HepG2 (cell line): Measurements from ENCODE around the gene COL6A6. TPM values are rescaled to one million over a fixed set of nuclear protein-coding genes. Genes with fewer than 3 reads are reported as not detected.

ENCODE experiments used
- ATAC-seq: fragments of 200-7000 bp; cut with Tn5 transposase; 3 replicates; pipeline ENCODE4 v1.9.1; 2020; ENCODE audit warnings: mild to moderate bottlenecking, moderate library complexity
- BruUV-seq: library from RNA; stranded (reverse); fragments of 400-500 nt; replicated peaks from 2 replicates; lab custom pipeline; 2021; lab: Mats Ljungman, UMichigan
- CTCF ChIA-PET: fragments of 300-600 bp; formaldehyde crosslinking; extraction: SDS; loops from one replicate; lab custom pipeline; 2021; ENCODE audit warnings: low total read pairs, inconsistent platforms, low intra/inter-chr PET ratio; lab: Yijun Ruan, JAX
- POLR2A ChIA-PET: fragments of 350-600 bp; sonication (Branson Sonifier 250); formaldehyde crosslinking; loops from one replicate; lab custom pipeline; 2020; ENCODE audit warnings: antibody characterized with exemption, inconsistent platforms; lab: Yijun Ruan, JAX
- DNase-seq: peaks from one replicate; pipeline ENCODE4 v3.0.0-alpha.2; 2015; ENCODE audit warnings: low spot score
- FAIRE-seq: peaks from 3 replicates; lab custom pipeline; 2011; peaks lifted over from hg19 to GRCh38; lab: Jason Lieb, UNC
- H2AFZ ChIP-seq: one replicate; pipeline ENCODE4 v1.6.1; 2011; ENCODE audit warnings: low read length, inconsistent platforms
- H3K27ac ChIP-seq: fragments of 300-600 bp; 3 replicates; pipeline ENCODE4 v1.8.0; 2011; ENCODE audit warnings: mixed run types, mild to moderate bottlenecking, mixed read lengths, low read length, inconsistent platforms; ENCODE audit not compliant: insufficient read depth; ENCODE audit errors: extremely low read length
- H3K27me3 ChIP-seq, 2 experiments: fragments of 200-600 bp in 1 of 2; 2 replicates in 1 of 2; 3 replicates in 1 of 2; pipeline versions ENCODE4 v1.6.0 to v1.8.0; 2011; ENCODE audit warnings: low read length in 2 of 2, mild to moderate bottlenecking in 2 of 2, moderate library complexity in 2 of 2, inconsistent platforms in 1 of 2; ENCODE audit not compliant: insufficient read depth in 2 of 2, control insufficient read depth in 1 of 2
- H3K36me3 ChIP-seq, 2 experiments: fragments of 200-600 bp in 1 of 2; replicated peaks in 1 of 2; 2 replicates in 1 of 2; 3 replicates in 1 of 2; pipeline versions ENCODE4 v1.5.1 to v1.8.0; 2011; ENCODE audit warnings: low read length in 2 of 2, inconsistent platforms in 1 of 2; ENCODE audit not compliant: insufficient read depth in 2 of 2, control insufficient read depth in 1 of 2
- H3K4me1 ChIP-seq: 2 replicates; pipeline ENCODE4 v1.5.1; 2012; ENCODE audit warnings: low read length, inconsistent platforms; ENCODE audit not compliant: insufficient read depth
- H3K4me2 ChIP-seq: 2 replicates; pipeline ENCODE4 v1.6.0; 2011; ENCODE audit warnings: low read depth, low read length, inconsistent platforms
- H3K4me3 ChIP-seq, 3 experiments: fragments of 200-600 bp in 1 of 3; sonication (generic), shearing (Covaris generic) in 1 of 3; replicated peaks in 1 of 3; 2 replicates each; pipeline ENCODE4 v1.5.1; 2011 to 2016; ENCODE audit warnings: low read length in 3 of 3, inconsistent platforms in 2 of 3, low read depth in 2 of 3, mild to moderate bottlenecking in 2 of 3, control low read depth in 1 of 3, mixed read lengths in 1 of 3; ENCODE audit not compliant: insufficient read depth in 1 of 3
- H3K79me2 ChIP-seq: one replicate; pipeline ENCODE4 v1.6.1; 2011; ENCODE audit warnings: low read length, inconsistent platforms; ENCODE audit not compliant: insufficient read depth
- H3K9ac ChIP-seq: 2 replicates; pipeline ENCODE4 v1.6.0; 2011; ENCODE audit warnings: mild to moderate bottlenecking, low read depth, low read length, inconsistent platforms; ENCODE audit not compliant: insufficient read depth
- H3K9me3 ChIP-seq: 2 replicates; pipeline ENCODE4 v1.5.1; 2012; ENCODE audit warnings: mild to moderate bottlenecking, low read length
- H4K20me1 ChIP-seq: 2 replicates; pipeline ENCODE4 v1.6.0; 2011; ENCODE audit warnings: inconsistent platforms, mild to moderate bottlenecking, low read length, moderate library complexity; ENCODE audit not compliant: insufficient read depth
- ATF6 ChIP-seq: sonication (generic); formaldehyde crosslinking; conservative IDR thresholded peaks from 2 replicates; pipeline ENCODE4 v1.4.0; 2020; ENCODE audit warnings: missing genetic modification reagents
- GMEB1 ChIP-seq: sonication (generic); formaldehyde crosslinking; IDR thresholded peaks from 2 replicates; pipeline ENCODE4 v1.5.1; 2020; ENCODE audit warnings: missing genetic modification reagents, mild to moderate bottlenecking, borderline replicate concordance
- HES4 ChIP-seq: sonication (generic); formaldehyde crosslinking; IDR thresholded peaks from 2 replicates; pipeline ENCODE4 v1.9.0; 2021; ENCODE audit warnings: mild to moderate bottlenecking, missing genetic modification reagents, borderline replicate concordance
- HMG20A ChIP-seq: IDR thresholded peaks from 2 replicates; pipeline ENCODE4 v1.6.1; 2016; ENCODE audit warnings: borderline replicate concordance
- HNF4G ChIP-seq, 2 experiments: sonication (generic) in 1 of 2; formaldehyde crosslinking in 1 of 2; IDR thresholded peaks; 2 replicates each; pipeline versions ENCODE4 v1.4.0 to v1.6.1; 2011 to 2020; ENCODE audit warnings: borderline replicate concordance in 2 of 2, low read depth in 2 of 2, mild to moderate bottlenecking in 2 of 2, low read length in 1 of 2, missing genetic modification reagents in 1 of 2, moderate library complexity in 1 of 2
- HOXD1 ChIP-seq: sonication (generic); formaldehyde crosslinking; IDR thresholded peaks from 2 replicates; pipeline ENCODE4 v1.5.0; 2020; ENCODE audit warnings: missing genetic modification reagents
- POLR2A ChIP-seq, 2 experiments: IDR thresholded peaks; 2 replicates each; pipeline ENCODE4 v1.6.1; 2011; ENCODE audit warnings: low read depth in 2 of 2, low read length in 2 of 2, mild to moderate bottlenecking in 1 of 2, moderate library complexity in 1 of 2; ENCODE audit not compliant: insufficient read depth in 1 of 2
- RBFOX2 ChIP-seq: fragments of 200-400 bp; formaldehyde crosslinking; IDR thresholded peaks from 2 replicates; pipeline ENCODE4 v1.6.1; 2017; ENCODE audit warnings: low read depth, mild to moderate bottlenecking, low read length
- RBM22 ChIP-seq: fragments of 200-400 bp; formaldehyde crosslinking; optimal IDR thresholded peaks from 2 replicates; pipeline ENCODE3; 2017; ENCODE audit warnings: mild to moderate bottlenecking, low read length, moderate library complexity
- SNRNP70 ChIP-seq: fragments of 200-400 bp; formaldehyde crosslinking; IDR thresholded peaks from 2 replicates; pipeline ENCODE4 v1.6.1; 2017; ENCODE audit warnings: mild to moderate bottlenecking, low read depth, low read length, moderate library complexity
- SRF ChIP-seq: IDR thresholded peaks from 2 replicates; pipeline ENCODE4 v1.6.1; 2011; ENCODE audit warnings: mild to moderate bottlenecking, low read depth, low read length, moderate library complexity
- ZKSCAN8 ChIP-seq: IDR thresholded peaks from 2 replicates; pipeline ENCODE4 v1.6.1; 2016; ENCODE audit warnings: borderline replicate concordance, missing genetic modification reagents, missing compliant biosample characterization
- ZNF557 ChIP-seq: sonication (generic); formaldehyde crosslinking; IDR thresholded peaks from 2 replicates; pipeline ENCODE4 v1.4.0; 2020; ENCODE audit warnings: missing genetic modification reagents
- ZNF841 ChIP-seq: sonication (generic); formaldehyde crosslinking; IDR thresholded peaks from 2 replicates; pipeline ENCODE4 v1.8.1; 2023; ENCODE audit warnings: missing genetic modification reagents, borderline replicate concordance
- ZSCAN5A ChIP-seq: sonication (generic); formaldehyde crosslinking; IDR thresholded peaks from 2 replicates; pipeline ENCODE4 v1.8.0; 2022; ENCODE audit warnings: mild to moderate bottlenecking, missing genetic modification reagents, borderline replicate concordance
- WGBS: methylation state at CpG from one replicate; pipeline ENCODE4 v1.1.6; 2017; ENCODE audit warnings: low lambda C conversion rate; 5-methylcytosine and 5-hydroxymethylcytosine counted together
- in situ Hi-C: cut with HindIII; loops from 2 replicates; pipeline ENCODE4 v1.10.0; 2017; ENCODE audit warnings: low pct_unique_long_range_greater_than_20kb; ENCODE audit not compliant: extremely low pct_ligation_motif_present
- intact Hi-C: fragments of 100-400 bp; cut with micrococcal nuclease; formaldehyde crosslinking; loops from one replicate; pipeline ENCODE4 v1.10.0; 2022; ENCODE audit not compliant: unreplicated experiment
- polyA plus RNA-seq, 8 experiments: library from polyadenylated mRNA; depleted of rRNA in 3 of 8; stranded (reverse) in 7 of 8; unstranded in 1 of 8; fragments of >200 nt; fragmentation: Illumina TruSeq in 4 of 8; extraction: Trizol in 4 of 8; gene quantifications; 2 replicates each; pipeline versions ENCODE4 v1.2.1 to v1.2.3, GENCODE V29; 2011 to 2016; ENCODE audit warnings: low read depth in 4 of 8, missing spikeins in 1 of 8, mixed read lengths in 1 of 8; ENCODE audit not compliant: insufficient read depth in 1 of 8
- total RNA-seq, 5 experiments: library from RNA; depleted of rRNA; stranded (reverse); fragments of >200 nt; fragmentation: Illumina TruSeq; extraction: Trizol; gene quantifications; 2 replicates each; pipeline ENCODE4 v1.2.3, GENCODE V29; 2016; ENCODE audit warnings: low read depth in 1 of 5
- TF ChIP-seq, protein P1 (sequence below): sonication (generic); formaldehyde crosslinking; IDR thresholded peaks from 2 replicates; pipeline ENCODE4 v1.4.0; 2020; ENCODE audit warnings: missing genetic modification reagents

The COL6A6 gene
- total and polyA plus RNA-seq, 2 of the 13 experiments (the other 11 are each of a cell fraction or from before 2014, with no cell fraction given), result not detected

GRCh38 chr3:130506031-130506430 lies 10.9 kb upstream of the COL6A6 start:
- POLR2A ChIA-PET, result no interaction called here
- no peak overlapping the region for H3K27ac ChIP-seq
- WGBS, result under 1% methylated on average over 3 of the region's 3 CpGs
- H3K9ac ChIP-seq, result no peak overlapping the region
- intact Hi-C loops (no loop called here), in situ Hi-C loops (no loop called here)
- no peaks in the 10 kb centered on the region for H3K79me2 ChIP-seq
- no TSS peak for BruUV-seq
- no peak overlapping the region for H3K4me2 ChIP-seq
- FAIRE-seq (no peak), ATAC-seq (no peak), DNase-seq (no peak)
- no peaks in the 10 kb centered on the region for H4K20me1 ChIP-seq
- H3K36me3 ChIP-seq, result no peaks in the 10 kb centered on the region
- H3K9me3 ChIP-seq, result no peaks in the 10 kb centered on the region
- CTCF ChIA-PET, result no interaction called here
- no peak overlapping the region for H3K4me3 ChIP-seq
- no peaks in the 10 kb centered on the region for H3K4me1 ChIP-seq
- peaks cover 0 to 11% of the 10 kb centered on the region in 2 experiments; a peak in 1 of 5 replicates for H3K27me3 ChIP-seq
- H2AFZ ChIP-seq, result no peak overlapping the region
- TF ChIP-seq SNRNP70, result no peak
- TF ChIP-seq RBFOX2, result no peak
- no peak for TF ChIP-seq SRF
- TF ChIP-seq HES4 (CRISPR knock-in tag), result no peak
- TF ChIP-seq ZKSCAN8 (CRISPR knock-in tag), result no peak
- no peak for TF ChIP-seq ZNF841
- no peak for TF ChIP-seq ZSCAN5A (CRISPR knock-in tag)
- TF ChIP-seq ZNF557, result no peak
- no peak for TF ChIP-seq POLR2A (IDR thresholded peaks at IDR 0.05; ENCODE audit: insufficient read depth in 1 of 2, low read depth in 2 of 2, low read length in 2 of 2)
- TF ChIP-seq, protein P1, sequence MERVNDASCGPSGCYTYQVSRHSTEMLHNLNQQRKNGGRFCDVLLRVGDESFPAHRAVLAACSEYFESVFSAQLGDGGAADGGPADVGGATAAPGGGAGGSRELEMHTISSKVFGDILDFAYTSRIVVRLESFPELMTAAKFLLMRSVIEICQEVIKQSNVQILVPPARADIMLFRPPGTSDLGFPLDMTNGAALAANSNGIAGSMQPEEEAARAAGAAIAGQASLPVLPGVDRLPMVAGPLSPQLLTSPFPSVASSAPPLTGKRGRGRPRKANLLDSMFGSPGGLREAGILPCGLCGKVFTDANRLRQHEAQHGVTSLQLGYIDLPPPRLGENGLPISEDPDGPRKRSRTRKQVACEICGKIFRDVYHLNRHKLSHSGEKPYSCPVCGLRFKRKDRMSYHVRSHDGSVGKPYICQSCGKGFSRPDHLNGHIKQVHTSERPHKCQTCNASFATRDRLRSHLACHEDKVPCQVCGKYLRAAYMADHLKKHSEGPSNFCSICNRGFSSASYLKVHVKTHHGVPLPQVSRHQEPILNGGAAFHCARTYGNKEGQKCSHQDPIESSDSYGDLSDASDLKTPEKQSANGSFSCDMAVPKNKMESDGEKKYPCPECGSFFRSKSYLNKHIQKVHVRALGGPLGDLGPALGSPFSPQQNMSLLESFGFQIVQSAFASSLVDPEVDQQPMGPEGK, result no peak
- TF ChIP-seq ATF6, result no peak
- TF ChIP-seq HOXD1 (CRISPR knock-in tag), result no peak
- TF ChIP-seq RBM22, result no peak
- no peak for TF ChIP-seq GMEB1
- no peak for TF ChIP-seq HNF4G (IDR thresholded peaks at IDR 0.05; ENCODE audit: borderline replicate concordance, low read depth, low read length)
- no peak for TF ChIP-seq HNF4G (CRISPR knock-in tag; IDR thresholded peaks at IDR 0.05; ENCODE audit: borderline replicate concordance, low read depth)
- no peak for TF ChIP-seq HMG20A (CRISPR knock-in tag)
